ENCODE results near the gene AP5S1.

AP5S1 gene

DNA sequence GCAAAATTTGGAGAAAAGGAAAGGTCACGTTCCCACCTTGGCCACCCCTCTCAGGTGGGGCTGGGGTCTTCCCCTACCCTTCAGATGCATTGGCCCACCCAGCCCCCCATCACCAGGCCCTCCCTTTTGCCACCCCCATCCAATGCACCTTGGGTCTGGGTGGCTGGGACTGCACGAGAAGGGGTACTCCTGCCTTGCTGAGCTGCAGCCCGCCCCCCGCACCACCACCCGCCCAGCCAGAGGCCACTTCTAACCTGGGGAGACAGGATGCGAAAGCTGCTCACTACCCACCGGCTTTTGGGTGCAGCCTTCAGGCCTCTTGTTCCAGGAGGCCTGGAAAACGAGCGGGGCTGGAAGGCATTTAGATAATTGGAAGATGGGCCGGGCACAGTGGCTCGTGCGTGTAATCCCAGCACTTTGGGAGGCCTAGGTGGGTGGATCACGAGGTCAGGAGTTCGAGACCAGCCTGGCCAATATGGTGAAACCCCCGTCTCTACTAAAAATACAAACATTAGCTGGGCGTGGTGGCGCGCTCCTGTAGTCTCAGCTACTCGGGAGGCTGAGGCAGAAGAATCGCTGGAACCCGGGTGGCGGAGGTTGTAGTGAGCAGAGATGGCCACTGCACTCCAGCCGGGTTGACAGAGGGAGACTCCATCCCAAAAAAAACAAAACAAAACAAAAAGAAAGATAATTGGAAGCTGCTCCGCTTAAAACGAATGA lies 25.5 kb upstream of the AP5S1 start:
- DNase-seq (ENCODE audit: low read depth in 1 of 2, low spot score in 1 of 2), result no peak
- TF ChIP-seq GABPA (IDR thresholded peaks at IDR 0.05; ENCODE audit: low read depth) (no peak), SPI1 (IDR thresholded peaks at IDR 0.05; ENCODE audit: borderline replicate concordance, low read depth) (no peak), REST (IDR thresholded peaks at IDR 0.05; ENCODE audit: insufficient replicate concordance, low read depth) (no peak), POLR2AphosphoS5 (IDR thresholded peaks at IDR 0.05; ENCODE audit: low read depth) (no peak)
- TF ChIP-seq, protein P1, sequence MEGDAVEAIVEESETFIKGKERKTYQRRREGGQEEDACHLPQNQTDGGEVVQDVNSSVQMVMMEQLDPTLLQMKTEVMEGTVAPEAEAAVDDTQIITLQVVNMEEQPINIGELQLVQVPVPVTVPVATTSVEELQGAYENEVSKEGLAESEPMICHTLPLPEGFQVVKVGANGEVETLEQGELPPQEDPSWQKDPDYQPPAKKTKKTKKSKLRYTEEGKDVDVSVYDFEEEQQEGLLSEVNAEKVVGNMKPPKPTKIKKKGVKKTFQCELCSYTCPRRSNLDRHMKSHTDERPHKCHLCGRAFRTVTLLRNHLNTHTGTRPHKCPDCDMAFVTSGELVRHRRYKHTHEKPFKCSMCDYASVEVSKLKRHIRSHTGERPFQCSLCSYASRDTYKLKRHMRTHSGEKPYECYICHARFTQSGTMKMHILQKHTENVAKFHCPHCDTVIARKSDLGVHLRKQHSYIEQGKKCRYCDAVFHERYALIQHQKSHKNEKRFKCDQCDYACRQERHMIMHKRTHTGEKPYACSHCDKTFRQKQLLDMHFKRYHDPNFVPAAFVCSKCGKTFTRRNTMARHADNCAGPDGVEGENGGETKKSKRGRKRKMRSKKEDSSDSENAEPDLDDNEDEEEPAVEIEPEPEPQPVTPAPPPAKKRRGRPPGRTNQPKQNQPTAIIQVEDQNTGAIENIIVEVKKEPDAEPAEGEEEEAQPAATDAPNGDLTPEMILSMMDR (IDR thresholded peaks at IDR 0.05; ENCODE audit: insufficient read depth, low read length), result no peak
- H3K4me3 ChIP-seq (replicated peaks; ENCODE audit: insufficient read depth, low read length), result no peak overlapping the region

GRCh38 chr20:3795511-3796468 lies 24.6 kb upstream of the AP5S1 start, which contains the start of gene CDC25B:
Gene CDC25B, plus strand, starts transcription at chr20:3796310. Its CDS starts 222 bp downstream, at chr20:3796532.
- no peak for TF ChIP-seq GABPA (IDR thresholded peaks at IDR 0.05; ENCODE audit: low read depth)
- H3K4me3 ChIP-seq (replicated peaks; ENCODE audit: insufficient read depth, low read length), result peak within 1 kb of the TSS; percentile 80
- H3K27me3 ChIP-seq (ENCODE audit: insufficient read depth, poor library complexity, severe bottlenecking), result no peaks in the 10 kb centered on the region
- peak within 1 kb of the TSS; percentile 65 for H3K27ac ChIP-seq (replicated peaks)
- DNase-seq (ENCODE audit: low read depth in 1 of 2, low spot score in 1 of 2), result peak; percentile 75 to 94

More for the DNA sequence above, 25.5 kb upstream of the AP5S1 start:
- no peak overlapping the region for H3K27ac ChIP-seq (replicated peaks)
- H3K27me3 ChIP-seq (ENCODE audit: insufficient read depth, poor library complexity, severe bottlenecking), result no peaks in the 10 kb centered on the region

GRCh38 chr20:3796477-3797225 lies 23.7 kb upstream of the AP5S1 start:
- no peaks in the 10 kb centered on the region for H3K27me3 ChIP-seq (ENCODE audit: insufficient read depth, poor library complexity, severe bottlenecking)
- H3K4me3 ChIP-seq (replicated peaks; ENCODE audit: insufficient read depth, low read length), result peak overlapping the region; percentile 80
- DNase-seq (ENCODE audit: low read depth in 1 of 2, low spot score in 1 of 2), result no peak
- H3K27ac ChIP-seq (replicated peaks), result peak overlapping the region; percentile 53
- TF ChIP-seq, protein P1 (IDR thresholded peaks at IDR 0.05; ENCODE audit: insufficient read depth, low read length), result no peak
- TF ChIP-seq SPI1 (IDR thresholded peaks at IDR 0.05; ENCODE audit: borderline replicate concordance, low read depth) (no peak), POLR2AphosphoS5 (IDR thresholded peaks at IDR 0.05; ENCODE audit: low read depth) (no peak), REST (IDR thresholded peaks at IDR 0.05; ENCODE audit: insufficient replicate concordance, low read depth) (no peak), GABPA (IDR thresholded peaks at IDR 0.05; ENCODE audit: low read depth) (no peak)

Measured in HL-60 (cell line).